Parathyroid adenoma (tissue), 2 donors: ENCODE results near the gene PANK2.
A peak's percentile ranks its signal among the peaks of the same experiment; 100 is the strongest.

Source experiments
- H2AFZ ChIP-seq: fragments of 300-600 bp; sonication (generic); one replicate; pipeline ENCODE4 v1.7.0; 2017; ENCODE audit warnings: antibody characterized with exemption, mild to moderate bottlenecking
- H3K27ac ChIP-seq: fragments of 300-600 bp; sonication (generic); one replicate; pipeline ENCODE4 v1.7.0; 2017
- H3K27me3 ChIP-seq: fragments of 300-600 bp; sonication (generic); one replicate; pipeline ENCODE4 v1.7.0; 2017; ENCODE audit warnings: low read length; ENCODE audit not compliant: control insufficient read depth, insufficient read depth
- H3K36me3 ChIP-seq: fragments of 300-600 bp; sonication (generic); one replicate; pipeline ENCODE4 v1.7.0; 2017; ENCODE audit warnings: low read length; ENCODE audit not compliant: control insufficient read depth, insufficient read depth
- H3K4me1 ChIP-seq: fragments of 300-600 bp; sonication (generic); one replicate; pipeline ENCODE4 v1.7.0; 2017; ENCODE audit warnings: control low read depth
- H3K4me2 ChIP-seq: fragments of 300-600 bp; sonication (generic); one replicate; pipeline ENCODE4 v1.7.0; 2017; ENCODE audit warnings: low read length
- H3K4me3 ChIP-seq: fragments of 300-600 bp; sonication (generic); one replicate; pipeline ENCODE4 v1.7.0; 2017; ENCODE audit warnings: low read depth, low read length
- H3K79me2 ChIP-seq: fragments of 300-600 bp; sonication (generic); one replicate; pipeline ENCODE4 v1.7.0; 2017; ENCODE audit warnings: control low read depth
- H3K9ac ChIP-seq: fragments of 300-600 bp; sonication (generic); one replicate; pipeline ENCODE4 v1.7.0; 2017; ENCODE audit warnings: mild to moderate bottlenecking
- H3K9me3 ChIP-seq: fragments of 300-600 bp; sonication (generic); one replicate; pipeline ENCODE4 v1.7.0; 2017; ENCODE audit warnings: low read length; ENCODE audit not compliant: control insufficient read depth
- CTCF ChIP-seq: fragments of 300-600 bp; sonication (generic); IDR thresholded peaks from one replicate; pipeline ENCODE4 v1.7.0; 2017; ENCODE audit warnings: antibody characterized with exemption, mild to moderate bottlenecking
- donor health status: primary hyperparathyroidism.

The PANK2 gene

GRCh38 chr20:3846378-3846739 is 42.8 kb upstream of the PANK2 start:
- no peaks in the 10 kb centered on the region for H3K27me3 ChIP-seq
- no peaks in the 10 kb centered on the region for H3K4me1 ChIP-seq

GRCh38 chr20:3846740-3847428 is 42.3 kb upstream of the PANK2 start, which contains the start of gene MAVS:
MAVS (plus strand) TSS chr20:3846834; CDS start chr20:3854625, 7,791 bp downstream.
- H3K4me1 ChIP-seq, result no peaks in the 10 kb centered on the region
- peak within 1 kb of the TSS; percentile 82 for H3K27ac ChIP-seq
- peak within 1 kb of the TSS; percentile 70 for H3K9ac ChIP-seq
- H3K36me3 ChIP-seq, result no peaks in the 10 kb centered on the region
- H3K27me3 ChIP-seq, result no peaks in the 10 kb centered on the region
- peak; percentile 18 for TF ChIP-seq CTCF
- H2AFZ ChIP-seq, result peak within 1 kb of the TSS; percentile 92
- peak within 1 kb of the TSS; percentile 100 for H3K4me2 ChIP-seq
- H3K9me3 ChIP-seq, result no peaks in the 10 kb centered on the region
- peak within 1 kb of the TSS; percentile 89 for H3K4me3 ChIP-seq
- H3K79me2 ChIP-seq, result peaks cover 14% of the 10 kb centered on the region

More at GRCh38 chr20:3846378-3846739, 42.8 kb upstream of the PANK2 start:
- no peak for TF ChIP-seq CTCF
- peak overlapping the region; percentile 92 for H2AFZ ChIP-seq
- peaks cover 14% of the 10 kb centered on the region for H3K79me2 ChIP-seq
- peak overlapping the region; percentile 100 for H3K4me2 ChIP-seq
- peak overlapping the region; percentile 89 for H3K4me3 ChIP-seq
- H3K36me3 ChIP-seq, result no peaks in the 10 kb centered on the region
- H3K9ac ChIP-seq, result peak overlapping the region; percentile 47
- no peaks in the 10 kb centered on the region for H3K9me3 ChIP-seq
- peak overlapping the region; percentile 82 for H3K27ac ChIP-seq

- peak overlapping the region; percentile 70 for H3K9ac ChIP-seq
- peaks cover 18% of the 10 kb centered on the region for H3K79me2 ChIP-seq
- no peak for TF ChIP-seq CTCF
- peak overlapping the region; percentile 100 for H3K4me2 ChIP-seq
- peak overlapping the region; percentile 89 for H3K4me3 ChIP-seq
- H3K27ac ChIP-seq, result peak overlapping the region; percentile 82
- peak overlapping the region; percentile 92 for H2AFZ ChIP-seq
- no peaks in the 10 kb centered on the region for H3K27me3 ChIP-seq
- H3K9me3 ChIP-seq, result no peaks in the 10 kb centered on the region
- no peaks in the 10 kb centered on the region for H3K4me1 ChIP-seq
- no peaks in the 10 kb centered on the region for H3K36me3 ChIP-seq
Observed at GRCh38 chr20:3847429-3847940, 41.7 kb upstream of the PANK2 start.

GRCh38 chr20:3848565-3848964 is 40.6 kb upstream of the PANK2 start:
- no peak overlapping the region for H3K27ac ChIP-seq

More at GRCh38 chr20:3848565-3848964, 40.6 kb upstream of the PANK2 start:
- Histone ChIP-seq H3K4me2 (no peak overlapping the region), H3K9me3 (no peaks in the 10 kb centered on the region), H3K4me3 (no peak overlapping the region), H3K36me3 (no peaks in the 10 kb centered on the region), H3K79me2 (peaks cover 18% of the 10 kb centered on the region), H3K4me1 (no peaks in the 10 kb centered on the region), H3K27me3 (no peaks in the 10 kb centered on the region), H2AFZ (no peak overlapping the region), H3K9ac (no peak overlapping the region)
- no peak for TF ChIP-seq CTCF
